NCI-H2081 (cell line): ENCODE measurements around the gene ARMCX6.
"Not testable (repeated sequence)": the region's sequence is repeated elsewhere in the genome, so short reads cannot be mapped to it uniquely, and the experiment has no call there.

Experiments
- DNase-seq, 2 experiments: peaks; one replicate each; lab custom pipeline; 2025; lab: John Stamatoyannopoulos, UW

The ARMCX6 gene

GRCh38 chrX:101617211-101618191, at the start of gene ARMCX6:
Gene ARMCX6, minus strand, starts transcription at chrX:101618000. Its CDS starts 1,380 bp downstream, at chrX:101616620.
- DNase-seq = peak; percentile 51 to 77

GRCh38 chrX:101659601-101660063, 41.8 kb upstream of the ARMCX6 start, which contains the start of gene ARMCX2:
Gene ARMCX2, minus strand, starts transcription at chrX:101659850. Its CDS starts 2,262 bp downstream, at chrX:101657588.
- DNase-seq = no peak

GRCh38 chrX:101658661-101659491, 41.1 kb upstream of the ARMCX6 start:
- DNase-seq = peak; percentile 51 to 67

GRCh38 chrX:101657495-101657894, 39.7 kb upstream of the ARMCX6 start:
- DNase-seq = no peak

GRCh38 chrX:101656817-101657216, 39.0 kb upstream of the ARMCX6 start:
- no peak for DNase-seq

GRCh38 chrX:101655534-101655933, 37.7 kb upstream of the ARMCX6 start:
- no peak for DNase-seq

GRCh38 chrX:101647716-101648115, 29.9 kb upstream of the ARMCX6 start:
- not testable (repeated sequence) for DNase-seq

GRCh38 chrX:101642093-101642492, 24.3 kb upstream of the ARMCX6 start:
- DNase-seq = no peak

- DNase-seq = no peak
Measured at GRCh38 chrX:101639583-101639982, 21.8 kb upstream of the ARMCX6 start.

- DNase-seq = peak in 1 of 2 experiments; percentile 10
Measured at GRCh38 chrX:101619364-101619763, 1.6 kb upstream of the ARMCX6 start.

- DNase-seq = no peak
Measured at GRCh38 chrX:101605728-101606127, 12.1 kb downstream of the ARMCX6 start.

- DNase-seq = peak in 1 of 2 experiments; percentile 18
Measured at GRCh38 chrX:101605146-101605545, 12.7 kb downstream of the ARMCX6 start.

- no peak for DNase-seq
Measured at GRCh38 chrX:101602077-101602476, 15.7 kb downstream of the ARMCX6 start.

- DNase-seq = not testable (repeated sequence)
Measured at GRCh38 chrX:101599592-101599991, 18.2 kb downstream of the ARMCX6 start.

GRCh38 chrX:101595739-101596419, 21.9 kb downstream of the ARMCX6 start:
- DNase-seq = peak; percentile 37 to 38
